ENCODE data around the gene CSRP3. TPM values are rescaled to one million over a fixed set of nuclear protein-coding genes. Genes with fewer than 3 reads are reported as not detected.

The CSRP3 gene
- total and polyA plus RNA-seq, 10 donors: 0.08 to 0.17 TPM; not detected in 8

DNA sequence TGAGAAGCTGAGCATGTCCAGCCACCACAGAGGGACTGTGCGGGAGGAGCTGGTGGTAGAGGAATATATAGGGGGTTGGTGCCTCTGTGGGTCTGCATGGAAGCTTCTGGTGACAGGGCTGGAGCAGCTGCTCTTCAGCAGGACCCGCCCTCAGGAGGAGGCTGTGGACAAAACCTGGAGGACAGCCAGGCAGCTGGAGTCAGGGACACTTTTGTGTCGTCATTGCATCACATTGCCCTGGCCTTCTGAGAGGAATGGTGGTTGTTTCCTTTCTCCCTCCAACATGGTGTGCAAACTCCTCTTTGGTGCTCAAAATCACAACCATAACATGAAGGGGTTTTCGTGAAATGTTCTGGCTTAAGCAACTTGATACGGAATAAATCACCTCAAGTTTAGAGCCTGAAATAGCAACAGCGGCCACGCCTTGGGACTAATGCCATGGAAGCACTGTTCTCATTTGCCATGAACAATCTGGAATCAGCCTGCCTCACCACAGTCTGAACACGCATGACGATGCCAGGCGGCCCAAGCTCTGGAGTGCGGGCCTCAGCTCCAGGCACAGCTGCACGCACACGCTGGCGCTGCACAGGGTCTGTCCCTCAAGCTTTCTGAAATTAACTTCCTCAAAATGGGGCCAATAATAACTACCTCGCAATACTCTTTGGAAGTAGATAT, 17.1 kb upstream of the CSRP3 start:
- intact Hi-C loops (cut with DNase I; ENCODE audit: low total_unique reads): no loop called here
- DNase-seq: no peak
- H3K36me3 ChIP-seq: peaks cover 0 to 11% (median 0%) of the 10 kb centered on the region in 6 donors
- H3K27me3 ChIP-seq (replicated peaks in 1 of 7): no peaks in the 10 kb centered on the region
- TF ChIP-seq POLR2A (IDR thresholded peaks at IDR 0.05) (no peak), POLR2AphosphoS5 (IDR thresholded peaks at IDR 0.05) (no peak)
- TF ChIP-seq, protein P1, sequence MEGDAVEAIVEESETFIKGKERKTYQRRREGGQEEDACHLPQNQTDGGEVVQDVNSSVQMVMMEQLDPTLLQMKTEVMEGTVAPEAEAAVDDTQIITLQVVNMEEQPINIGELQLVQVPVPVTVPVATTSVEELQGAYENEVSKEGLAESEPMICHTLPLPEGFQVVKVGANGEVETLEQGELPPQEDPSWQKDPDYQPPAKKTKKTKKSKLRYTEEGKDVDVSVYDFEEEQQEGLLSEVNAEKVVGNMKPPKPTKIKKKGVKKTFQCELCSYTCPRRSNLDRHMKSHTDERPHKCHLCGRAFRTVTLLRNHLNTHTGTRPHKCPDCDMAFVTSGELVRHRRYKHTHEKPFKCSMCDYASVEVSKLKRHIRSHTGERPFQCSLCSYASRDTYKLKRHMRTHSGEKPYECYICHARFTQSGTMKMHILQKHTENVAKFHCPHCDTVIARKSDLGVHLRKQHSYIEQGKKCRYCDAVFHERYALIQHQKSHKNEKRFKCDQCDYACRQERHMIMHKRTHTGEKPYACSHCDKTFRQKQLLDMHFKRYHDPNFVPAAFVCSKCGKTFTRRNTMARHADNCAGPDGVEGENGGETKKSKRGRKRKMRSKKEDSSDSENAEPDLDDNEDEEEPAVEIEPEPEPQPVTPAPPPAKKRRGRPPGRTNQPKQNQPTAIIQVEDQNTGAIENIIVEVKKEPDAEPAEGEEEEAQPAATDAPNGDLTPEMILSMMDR (IDR thresholded peaks at IDR 0.05 in 8 of 11, conservative IDR thresholded peaks at IDR 0.05 in 3 of 11): no peak
- H3K27ac ChIP-seq: no peak overlapping the region
- H3K4me1 ChIP-seq: no peaks in the 10 kb centered on the region
- H3K9me3 ChIP-seq: no peaks in the 10 kb centered on the region
- H3K4me3 ChIP-seq: no peak overlapping the region
- whole genome bisulfite sequencing, 5 donors: 89 to 91% (median 90%) methylated on average over 15 of the region's 15 CpGs

DNA sequence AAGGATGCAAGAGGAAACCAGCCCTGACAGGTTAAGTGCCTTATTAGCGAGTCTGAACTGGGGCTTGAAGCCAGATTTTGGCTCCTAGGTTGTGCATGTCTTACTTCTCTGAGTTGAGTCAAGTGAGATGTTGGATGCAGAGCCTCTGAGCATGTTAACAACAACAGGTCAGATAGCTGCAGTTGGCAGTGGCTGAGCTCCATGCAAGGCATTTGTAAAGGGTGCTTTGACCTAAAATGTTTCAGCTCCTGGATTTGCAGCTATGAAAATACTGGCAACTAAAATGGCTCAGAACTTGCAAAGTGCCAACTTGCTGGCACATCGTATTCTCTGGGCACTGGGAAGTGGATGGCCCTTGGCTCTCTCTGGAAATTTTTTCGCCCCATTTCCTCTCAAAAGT, 16.4 kb upstream of the CSRP3 start:
- DNase-seq: no peak
- Histone ChIP-seq H3K27me3 (replicated peaks in 1 of 7) (no peaks in the 10 kb centered on the region), H3K27ac (no peak overlapping the region), H3K36me3 (peaks cover 0 to 5% (median 0%) of the 10 kb centered on the region in 6 donors), H3K4me1 (no peaks in the 10 kb centered on the region), H3K9me3 (no peaks in the 10 kb centered on the region), H3K4me3 (no peak overlapping the region)
- TF ChIP-seq POLR2AphosphoS5 (IDR thresholded peaks at IDR 0.05) (no peak), POLR2A (IDR thresholded peaks at IDR 0.05) (no peak)
- TF ChIP-seq, protein P1 (IDR thresholded peaks at IDR 0.05 in 8 of 11, conservative IDR thresholded peaks at IDR 0.05 in 3 of 11): no peak
- intact Hi-C loops (cut with DNase I; ENCODE audit: low total_unique reads): no loop called here
- 80 to 93% (median 87%) methylated on average over 3 of the region's 3 CpGs for WGBS, 5 donors

DNA sequence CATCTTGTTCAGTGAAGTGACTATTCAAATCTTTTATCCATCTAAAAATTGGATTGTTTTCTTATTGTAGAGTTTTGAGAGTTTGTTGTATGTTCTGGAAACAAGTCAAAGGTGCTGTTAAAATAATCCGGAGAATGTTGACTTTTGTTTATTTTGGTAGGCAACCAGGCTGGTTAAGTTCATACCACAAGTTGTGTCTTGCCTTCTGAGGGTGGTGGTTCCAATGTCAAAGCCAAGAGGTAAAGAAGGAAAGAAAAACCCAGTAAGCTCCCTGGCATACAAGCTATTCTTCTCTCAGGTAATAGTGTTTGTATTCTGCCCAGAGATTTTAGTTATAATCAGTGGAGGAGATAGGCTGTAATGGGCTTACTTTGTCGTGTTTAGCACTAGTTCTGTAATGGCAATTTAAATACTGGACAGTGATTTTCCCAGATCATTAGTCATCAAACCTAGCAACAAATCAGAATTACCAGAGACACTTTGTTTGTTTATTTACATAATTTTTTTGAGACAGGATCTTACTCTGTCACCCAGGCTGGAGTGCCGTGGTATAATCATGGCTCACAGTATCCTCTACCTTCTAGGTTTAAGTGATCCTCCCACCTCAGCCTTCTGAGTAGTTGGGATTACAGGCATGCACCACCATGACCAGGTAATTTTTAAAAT, 15.1 kb upstream of the CSRP3 start:
- no peaks in the 10 kb centered on the region for H3K27me3 ChIP-seq (replicated peaks in 1 of 7)
- 57 to 66% (median 58%) methylated on average over 3 of the region's 3 CpGs for WGBS, 5 donors
- H3K4me3 ChIP-seq: no peak overlapping the region
- no peak for DNase-seq
- no peaks in the 10 kb centered on the region for H3K36me3 ChIP-seq
- TF ChIP-seq POLR2A (IDR thresholded peaks at IDR 0.05) (no peak), POLR2AphosphoS5 (IDR thresholded peaks at IDR 0.05) (no peak)
- TF ChIP-seq, protein P1 (IDR thresholded peaks at IDR 0.05 in 8 of 11, conservative IDR thresholded peaks at IDR 0.05 in 3 of 11): no peak
- H3K4me1 ChIP-seq: no peaks in the 10 kb centered on the region
- no peaks in the 10 kb centered on the region for H3K9me3 ChIP-seq
- intact Hi-C loops (cut with DNase I; ENCODE audit: low total_unique reads): no loop called here
- H3K27ac ChIP-seq: no peak overlapping the region

DNA sequence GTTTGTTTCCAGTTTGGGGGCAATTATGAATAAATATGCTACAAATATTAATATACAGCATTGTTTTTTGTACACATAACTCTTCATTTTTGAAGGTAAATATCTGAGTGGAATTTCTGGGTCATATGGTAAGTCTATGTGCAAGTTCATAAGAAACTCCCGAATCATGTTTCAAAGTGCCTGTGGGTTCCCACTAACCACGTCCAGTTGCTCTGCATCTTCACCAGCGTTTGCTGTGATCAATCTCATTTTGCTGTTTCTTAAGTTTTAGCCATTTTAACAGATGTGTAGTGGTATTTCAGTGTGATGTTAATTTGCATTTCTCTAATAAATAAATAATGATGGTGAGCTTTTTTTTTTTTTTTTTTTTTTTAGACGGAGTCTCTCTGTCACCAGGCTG, 14.2 kb upstream of the CSRP3 start:
- H3K36me3 ChIP-seq: no peaks in the 10 kb centered on the region
- WGBS, 5 donors: 48 to 69% (median 65%) methylated on average over 4 of the region's 4 CpGs
- intact Hi-C loops (cut with DNase I; ENCODE audit: low total_unique reads): no loop called here
- H3K4me1 ChIP-seq: no peaks in the 10 kb centered on the region
- no peaks in the 10 kb centered on the region for H3K9me3 ChIP-seq
- no peaks in the 10 kb centered on the region for H3K27me3 ChIP-seq (replicated peaks in 1 of 7)
- H3K4me3 ChIP-seq: no peak overlapping the region
- DNase-seq: no peak
- no peak overlapping the region for H3K27ac ChIP-seq
- no peak for TF ChIP-seq POLR2AphosphoS5 (IDR thresholded peaks at IDR 0.05)
- TF ChIP-seq, protein P1 (IDR thresholded peaks at IDR 0.05 in 8 of 11, conservative IDR thresholded peaks at IDR 0.05 in 3 of 11): no peak
- no peak for TF ChIP-seq POLR2A (IDR thresholded peaks at IDR 0.05)

Data from spleen (tissue), 11 donors.